ENCODE results near the gene SUV39H1.

Gene SUV39H1

DNA sequence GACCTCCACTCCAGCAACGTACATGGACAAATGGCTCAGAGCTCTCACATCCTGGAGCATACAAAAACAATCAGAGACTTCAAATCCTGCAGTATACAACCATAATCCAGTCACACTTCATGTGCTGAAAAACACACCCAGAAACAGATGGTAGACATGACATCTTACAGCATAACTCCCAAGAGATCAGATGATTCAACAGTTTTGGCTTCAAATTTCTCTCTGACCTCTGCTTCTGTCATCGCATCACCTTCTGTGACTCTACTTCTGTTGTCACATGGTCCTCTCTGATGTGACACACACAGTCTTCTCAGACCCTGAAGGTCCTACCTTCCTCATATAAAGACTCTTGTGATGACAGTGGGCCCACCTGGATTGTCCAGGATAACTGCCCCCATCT lies 18.5 kb downstream of the SUV39H1 start:
- DNase-seq: no peak

DNA sequence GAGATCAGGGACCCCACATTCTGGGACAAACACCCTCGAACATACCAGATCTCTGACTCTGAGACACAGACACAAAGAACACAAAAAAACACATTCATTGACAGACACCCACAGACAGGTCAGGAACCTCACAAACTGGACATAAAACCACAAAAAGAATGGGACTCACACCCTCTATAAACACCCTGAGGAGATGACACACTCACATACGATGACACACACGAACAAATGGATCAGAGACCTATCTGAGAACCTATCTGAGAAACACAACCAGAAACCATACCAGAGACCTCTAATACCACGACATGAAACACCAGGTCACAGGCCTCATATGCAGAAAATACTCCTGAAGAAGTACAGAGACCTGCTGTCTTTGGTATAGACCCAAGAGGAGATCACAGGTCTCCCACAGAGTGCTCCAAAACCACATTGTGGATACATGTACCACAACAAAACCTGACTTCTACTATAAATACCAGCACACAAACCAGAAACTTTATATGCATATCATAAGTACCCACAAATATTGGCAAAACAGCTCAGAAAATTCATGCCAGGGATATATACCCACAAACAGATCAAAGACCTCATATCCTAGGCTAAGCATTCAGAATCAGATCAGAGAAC lies 19.5 kb downstream of the SUV39H1 start:
- DNase-seq: no peak

- no peak for DNase-seq
Measured at GRCh38 chrX:48719958-48720357, 23.4 kb downstream of the SUV39H1 start.

GRCh38 chrX:48720577-48721250 lies 24.2 kb downstream of the SUV39H1 start:
- DNase-seq: no peak

DNA sequence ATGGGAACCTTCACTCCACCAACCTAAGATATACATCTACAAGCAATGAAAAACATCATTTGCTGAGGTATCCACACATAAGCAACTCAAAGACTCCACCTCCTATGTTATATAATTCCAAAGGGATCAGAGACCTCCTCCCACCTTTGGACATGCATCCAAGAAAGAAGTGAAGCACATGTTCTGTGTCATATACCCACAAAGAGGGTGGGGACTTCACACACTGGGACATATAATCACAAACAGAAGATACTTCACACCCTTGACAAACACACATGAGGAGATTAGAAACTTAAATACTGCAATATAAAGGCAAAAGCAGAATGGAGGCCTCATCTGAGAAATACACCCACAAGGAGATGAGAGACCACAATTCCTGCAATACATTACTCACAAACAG lies 25.4 kb downstream of the SUV39H1 start:
- no peak for DNase-seq

GRCh38 chrX:48726596-48726995 lies 30.1 kb downstream of the SUV39H1 start:
- no peak for DNase-seq

DNA sequence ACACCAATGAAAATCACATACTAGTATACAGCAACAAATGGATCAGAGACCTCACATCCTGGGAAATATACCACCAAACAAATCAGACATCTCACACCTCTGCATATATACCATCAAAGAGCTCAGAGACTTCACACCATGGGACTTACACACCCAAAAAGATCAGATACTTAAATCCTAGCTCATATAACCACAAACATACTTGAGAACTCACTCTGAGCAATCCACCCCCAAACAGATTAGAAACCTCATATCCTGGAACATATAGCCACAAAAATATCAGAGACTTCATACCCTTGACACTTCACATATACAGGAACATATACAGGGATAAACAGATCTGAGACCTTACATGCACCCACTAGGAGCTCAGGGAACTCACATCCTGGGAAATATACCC lies 32.1 kb downstream of the SUV39H1 start:
- no peak for DNase-seq

GRCh38 chrX:48736303-48736702 lies 39.8 kb downstream of the SUV39H1 start:
- DNase-seq: no peak

- no peak for DNase-seq
Measured at GRCh38 chrX:48736878-48737212, 40.3 kb downstream of the SUV39H1 start.

- DNase-seq: peak; percentile 81 to 85
Measured at GRCh38 chrX:48737213-48737938, 40.8 kb downstream of the SUV39H1 start.

GRCh38 chrX:48737940-48738339 lies 41.4 kb downstream of the SUV39H1 start:
- no peak for DNase-seq

- no peak for DNase-seq
Measured at GRCh38 chrX:48741834-48742233, 45.3 kb downstream of the SUV39H1 start.

- no peak for DNase-seq
Measured at GRCh38 chrX:48745222-48745621, 48.7 kb downstream of the SUV39H1 start.

- DNase-seq: no peak
Measured at GRCh38 chrX:48747415-48748016, 51.0 kb downstream of the SUV39H1 start.

DNA sequence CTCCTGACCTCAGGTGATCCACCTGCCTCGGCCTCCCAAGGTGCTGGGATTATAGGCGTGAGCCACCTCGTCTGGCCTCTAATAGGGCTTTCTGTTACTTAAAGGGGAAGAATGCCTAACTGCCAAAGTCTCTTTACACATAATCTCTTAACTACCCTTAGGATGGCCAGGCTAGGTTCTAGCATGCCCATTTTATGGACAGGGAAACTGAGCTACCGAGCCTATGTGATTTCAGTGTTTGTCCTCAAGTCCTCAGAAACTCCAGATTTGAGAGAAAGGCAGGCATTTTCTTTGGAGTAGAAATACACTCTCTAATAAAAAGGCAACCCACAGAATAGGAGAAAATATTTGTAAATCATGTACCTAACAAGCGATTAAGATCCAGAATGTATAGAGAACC lies 52.6 kb downstream of the SUV39H1 start:
- no peak for DNase-seq

DNA sequence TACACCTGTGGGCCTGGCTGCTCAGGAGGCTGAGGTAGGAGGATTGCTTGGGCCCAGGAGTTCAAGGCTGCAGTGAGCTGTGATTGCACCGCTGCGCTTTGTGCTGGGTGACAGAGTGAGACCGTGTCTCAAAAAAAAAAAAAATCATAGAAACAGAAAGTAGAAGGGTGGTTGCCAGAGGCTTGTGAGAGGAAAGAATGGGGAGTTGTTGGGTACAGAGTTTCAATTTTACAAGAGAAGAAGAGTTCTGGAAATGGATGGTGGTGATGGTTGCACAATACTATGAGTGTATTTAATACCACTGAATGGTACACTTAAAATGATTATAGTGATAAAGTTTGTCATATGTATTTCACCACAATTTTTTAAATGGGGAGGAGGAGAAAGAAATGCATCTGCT lies 54.8 kb downstream of the SUV39H1 start:
- DNase-seq: no peak

DNA sequence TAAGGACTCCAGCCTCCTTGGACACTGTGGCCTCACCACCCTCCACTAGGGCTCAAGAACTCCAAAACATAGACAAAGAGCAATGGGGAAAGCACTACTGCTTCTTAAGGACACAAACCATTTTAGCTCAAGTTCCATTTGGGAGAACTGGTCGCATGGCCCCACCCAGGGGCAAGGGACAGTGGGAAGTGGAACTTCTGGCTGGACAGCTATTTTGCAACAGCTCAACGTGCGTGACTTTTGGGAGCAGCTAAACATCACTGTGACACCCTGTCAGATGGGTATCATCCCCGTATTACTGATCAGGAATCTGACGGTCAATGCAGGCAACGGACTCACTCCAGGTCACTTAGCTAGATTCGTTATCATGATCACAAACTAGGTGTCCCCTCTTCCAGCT lies 56.0 kb downstream of the SUV39H1 start:
- DNase-seq: no peak

GRCh38 chrX:48753708-48754228 lies 57.2 kb downstream of the SUV39H1 start:
- DNase-seq: no peak

DNA sequence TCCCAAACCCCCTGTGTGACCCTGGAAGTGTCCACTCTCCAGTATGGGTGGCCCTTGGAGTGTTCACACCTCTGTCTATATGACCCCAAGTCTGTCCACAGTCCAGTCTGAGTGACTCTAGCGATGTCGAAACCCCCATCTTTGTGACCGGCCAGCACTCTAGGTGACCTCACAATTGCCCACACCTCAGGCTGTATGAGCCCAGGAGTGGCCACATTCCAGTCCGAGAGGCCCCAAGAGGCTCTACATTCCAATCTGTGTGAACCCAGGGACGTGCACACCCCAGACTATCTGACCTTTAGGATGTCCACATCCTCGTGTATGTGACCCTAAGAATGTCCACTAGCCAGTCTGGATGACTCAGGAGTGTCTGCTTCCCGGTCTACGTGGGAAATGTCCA lies 57.7 kb downstream of the SUV39H1 start:
- DNase-seq: no peak
